ENCODE results near the gene PRKAG2. TPM values are rescaled to one million over a fixed set of nuclear protein-coding genes. Genes with fewer than 3 reads are reported as not detected.
A peak's percentile ranks its signal among the peaks of the same experiment; 100 is the strongest.
"Not testable (repeated sequence)": the region's sequence is repeated elsewhere in the genome, so short reads cannot be mapped to it uniquely, and the experiment has no call there.

PRKAG2 gene
- total RNA-seq, 1 donor from 2014 or later: 17.9 TPM

DNA sequence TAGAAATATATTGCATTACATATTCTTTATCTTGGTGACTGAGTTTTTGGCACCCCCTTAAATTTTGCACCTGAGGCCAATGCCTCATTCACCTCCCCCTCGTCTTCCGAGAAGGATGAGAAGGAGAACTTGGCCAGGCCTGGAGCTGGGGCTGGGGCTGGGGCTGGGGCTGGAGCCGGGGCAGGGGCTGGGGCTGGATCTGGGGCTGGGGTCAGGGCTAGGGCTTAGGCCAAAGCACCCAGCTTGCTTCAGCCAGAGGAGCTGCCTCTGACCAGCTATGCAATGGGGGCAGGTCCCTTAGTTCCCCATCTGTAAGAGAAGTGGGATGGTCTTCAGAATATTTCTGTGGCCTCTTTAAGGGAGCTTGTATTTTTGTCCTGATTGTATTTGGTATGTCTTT lies 3.8 kb upstream of the PRKAG2 start:
- H3K27ac Mint-ChIP-seq: no peak overlapping the region
- no peaks in the 10 kb centered on the region for H3K36me3 Mint-ChIP-seq
- no peaks in the 10 kb centered on the region for H3K9me3 Mint-ChIP-seq
- no peaks in the 10 kb centered on the region for H3K4me1 Mint-ChIP-seq (ENCODE audit: unreplicated experiment)
- TF ChIP-seq, protein P1, sequence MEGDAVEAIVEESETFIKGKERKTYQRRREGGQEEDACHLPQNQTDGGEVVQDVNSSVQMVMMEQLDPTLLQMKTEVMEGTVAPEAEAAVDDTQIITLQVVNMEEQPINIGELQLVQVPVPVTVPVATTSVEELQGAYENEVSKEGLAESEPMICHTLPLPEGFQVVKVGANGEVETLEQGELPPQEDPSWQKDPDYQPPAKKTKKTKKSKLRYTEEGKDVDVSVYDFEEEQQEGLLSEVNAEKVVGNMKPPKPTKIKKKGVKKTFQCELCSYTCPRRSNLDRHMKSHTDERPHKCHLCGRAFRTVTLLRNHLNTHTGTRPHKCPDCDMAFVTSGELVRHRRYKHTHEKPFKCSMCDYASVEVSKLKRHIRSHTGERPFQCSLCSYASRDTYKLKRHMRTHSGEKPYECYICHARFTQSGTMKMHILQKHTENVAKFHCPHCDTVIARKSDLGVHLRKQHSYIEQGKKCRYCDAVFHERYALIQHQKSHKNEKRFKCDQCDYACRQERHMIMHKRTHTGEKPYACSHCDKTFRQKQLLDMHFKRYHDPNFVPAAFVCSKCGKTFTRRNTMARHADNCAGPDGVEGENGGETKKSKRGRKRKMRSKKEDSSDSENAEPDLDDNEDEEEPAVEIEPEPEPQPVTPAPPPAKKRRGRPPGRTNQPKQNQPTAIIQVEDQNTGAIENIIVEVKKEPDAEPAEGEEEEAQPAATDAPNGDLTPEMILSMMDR (conservative IDR thresholded peaks at IDR 0.05): no peak
- no peak for DNase-seq (ENCODE audit: extremely low spot score, unreplicated experiment)
- H3K27me3 Mint-ChIP-seq: peaks cover 63% of the 10 kb centered on the region
- H3K4me3 Mint-ChIP-seq: no peak overlapping the region

DNA sequence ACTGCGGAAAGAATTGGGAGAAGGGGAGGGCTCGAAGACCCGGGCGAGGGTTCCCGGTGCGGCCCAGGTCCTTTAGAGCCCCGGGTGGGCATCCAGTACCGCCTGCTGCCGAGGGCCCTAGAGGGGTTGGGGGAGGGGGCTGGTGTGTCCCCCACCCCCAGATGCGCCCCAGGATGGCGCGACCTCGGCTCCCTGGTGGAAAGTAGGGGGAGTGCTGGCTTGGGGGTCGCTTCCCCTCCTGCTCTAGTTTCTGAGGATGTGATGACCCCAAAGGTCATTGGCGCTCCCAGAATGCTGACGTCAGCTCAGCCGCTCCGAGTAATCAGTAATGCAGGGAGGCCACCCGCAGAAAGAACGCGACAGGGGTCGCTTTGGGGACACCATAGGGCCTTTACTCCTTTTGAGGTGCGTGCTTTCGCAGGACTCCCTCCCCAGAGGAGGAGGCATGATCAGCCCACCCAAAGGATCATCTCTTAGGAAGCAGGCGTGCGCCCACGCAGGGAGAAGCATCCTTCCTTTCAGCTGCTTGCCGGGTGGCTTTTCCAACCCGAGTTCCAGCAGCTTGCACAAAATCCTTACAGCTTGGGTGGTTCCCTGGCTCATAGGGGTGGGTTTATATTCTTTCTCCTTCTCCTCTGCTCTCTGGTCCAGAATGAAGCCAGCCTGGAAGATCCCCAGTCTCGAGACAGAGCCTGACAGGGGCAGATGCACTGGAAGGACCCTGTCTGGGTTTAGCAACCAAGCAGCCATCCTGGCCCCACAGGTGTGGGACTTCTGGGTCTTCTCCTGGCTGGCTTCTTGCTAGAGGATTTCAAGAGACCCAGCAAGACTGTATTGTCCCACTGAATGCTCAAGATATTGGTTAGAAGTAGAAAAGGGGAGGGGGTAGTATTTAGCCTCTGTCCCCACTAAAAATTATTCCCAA lies 1.3 kb upstream of the PRKAG2 start:
- no peaks in the 10 kb centered on the region for H3K4me1 Mint-ChIP-seq (ENCODE audit: unreplicated experiment)
- peaks cover 44% of the 10 kb centered on the region for H3K27me3 Mint-ChIP-seq
- H3K36me3 Mint-ChIP-seq: no peaks in the 10 kb centered on the region
- peak overlapping the region; percentile 74 for H3K4me3 Mint-ChIP-seq
- H3K9me3 Mint-ChIP-seq: no peaks in the 10 kb centered on the region
- DNase-seq (ENCODE audit: extremely low spot score, unreplicated experiment): no peak
- no peak overlapping the region for H3K27ac Mint-ChIP-seq
- TF ChIP-seq, protein P1 (conservative IDR thresholded peaks at IDR 0.05): peak; percentile 36

DNA sequence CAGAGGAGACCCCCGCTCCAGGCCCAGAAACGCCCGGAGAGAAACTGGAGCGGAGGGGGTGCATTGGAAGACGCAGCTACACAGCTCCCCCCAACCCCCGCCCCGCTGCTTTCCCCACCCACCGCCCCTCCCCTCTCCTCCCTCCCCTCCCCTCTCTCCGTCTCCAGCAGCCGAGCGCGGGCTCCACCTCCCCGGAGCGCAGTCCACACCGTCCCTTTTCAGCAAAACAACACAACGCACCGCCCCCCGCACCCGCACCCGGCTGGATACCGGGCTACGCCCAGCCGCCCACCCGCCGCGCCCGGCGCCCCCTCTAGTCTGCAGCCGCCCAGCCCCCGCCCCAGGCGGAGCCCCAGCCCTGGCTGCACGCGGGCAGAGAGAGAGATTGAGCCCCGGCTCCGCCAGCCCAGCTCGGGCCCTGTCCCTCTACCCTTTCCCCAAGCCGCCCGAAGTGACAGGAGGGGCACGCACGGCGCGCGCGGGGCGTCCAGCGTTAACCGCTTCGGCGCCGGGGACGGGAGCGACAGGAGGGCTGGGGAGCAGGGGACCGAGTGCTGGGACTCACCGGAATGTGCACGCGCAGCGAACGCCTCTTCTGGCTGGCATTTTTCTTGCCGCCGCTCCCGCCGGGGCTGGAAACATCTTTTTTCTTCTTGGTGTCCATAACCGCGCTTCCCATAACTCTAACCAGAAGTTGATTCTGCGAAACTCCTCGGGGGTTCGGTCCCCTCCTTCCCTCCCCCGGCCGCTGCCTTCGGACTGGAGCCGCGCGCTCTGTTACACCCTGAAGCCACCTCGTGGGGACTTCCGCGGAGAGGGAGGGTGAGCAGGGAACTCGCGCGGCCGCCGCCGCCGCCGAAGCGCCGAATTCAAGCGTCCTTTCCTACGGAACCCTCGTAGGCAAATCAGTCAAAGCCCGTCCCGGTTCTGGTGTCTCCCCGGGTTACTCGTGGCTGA lies 695 bp downstream of the PRKAG2 start:
- Mint-ChIP-seq H3K27ac (peak overlapping the region; percentile 86), H3K36me3 (no peaks in the 10 kb centered on the region), H3K27me3 (peaks cover 31% of the 10 kb centered on the region), H3K4me3 (peak overlapping the region; percentile 92), H3K4me1 (ENCODE audit: unreplicated experiment) (no peaks in the 10 kb centered on the region), H3K9me3 (no peaks in the 10 kb centered on the region)
- DNase-seq (ENCODE audit: extremely low spot score, unreplicated experiment): peak; percentile 80
- TF ChIP-seq, protein P1 (conservative IDR thresholded peaks at IDR 0.05): no peak

DNA sequence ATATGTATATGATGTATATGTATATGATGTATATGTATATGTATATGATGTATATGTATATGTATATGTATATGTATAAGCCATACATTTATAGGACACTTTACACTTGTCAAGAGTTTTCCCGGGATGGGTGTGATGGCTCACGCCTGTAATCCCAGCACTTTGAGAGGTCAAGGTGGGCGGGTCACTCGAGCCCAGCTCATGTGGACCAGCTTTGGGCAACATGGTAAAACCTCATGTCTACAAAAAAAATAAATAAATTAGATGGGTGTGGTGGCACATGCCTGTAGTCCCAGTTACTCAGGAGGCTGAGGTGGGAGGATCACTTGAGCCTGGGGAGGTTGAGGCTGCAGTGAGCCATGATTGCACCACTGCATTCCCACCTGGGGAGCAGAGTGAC lies 2.4 kb downstream of the PRKAG2 start:
- not testable (repeated sequence) for DNase-seq (ENCODE audit: extremely low spot score, unreplicated experiment); H3K4me1 Mint-ChIP-seq (ENCODE audit: unreplicated experiment); H3K36me3 Mint-ChIP-seq; H3K9me3 Mint-ChIP-seq
- H3K27ac Mint-ChIP-seq: peak overlapping the region; percentile 86
- H3K27me3 Mint-ChIP-seq: peaks cover 21% of the 10 kb centered on the region
- H3K4me3 Mint-ChIP-seq: peak overlapping the region; percentile 92

DNA sequence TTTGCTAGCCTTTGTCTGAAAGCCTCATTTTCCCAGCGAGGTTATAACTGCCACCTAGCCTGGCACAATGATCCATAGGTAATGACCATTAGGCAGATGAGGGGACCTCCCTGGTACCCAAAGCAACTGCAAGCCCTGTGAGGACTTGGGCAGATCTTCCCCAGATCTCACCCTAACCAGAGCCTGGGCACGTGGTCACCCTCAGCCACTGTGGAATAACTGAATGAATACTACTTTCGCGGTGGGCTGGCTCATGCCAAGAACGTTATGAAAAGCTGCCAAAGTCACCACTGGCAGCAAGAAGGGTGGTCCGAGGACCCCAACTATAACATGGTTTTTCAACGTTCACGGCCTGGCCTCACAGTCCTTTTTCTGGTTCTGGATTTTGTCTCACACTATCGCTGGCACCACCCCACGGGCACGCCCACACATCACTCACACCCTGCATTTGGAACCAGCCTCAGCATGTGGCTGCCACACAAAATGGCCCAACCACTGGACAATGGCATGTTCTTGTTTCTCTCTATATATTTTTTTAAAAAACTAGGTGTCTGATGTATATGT lies 3.4 kb downstream of the PRKAG2 start:
- no peak overlapping the region for H3K4me3 Mint-ChIP-seq
- H3K9me3 Mint-ChIP-seq: no peaks in the 10 kb centered on the region
- peaks cover 11% of the 10 kb centered on the region for H3K27me3 Mint-ChIP-seq
- H3K36me3 Mint-ChIP-seq: no peaks in the 10 kb centered on the region
- no peak overlapping the region for H3K27ac Mint-ChIP-seq
- TF ChIP-seq, protein P1 (conservative IDR thresholded peaks at IDR 0.05): no peak
- DNase-seq (ENCODE audit: extremely low spot score, unreplicated experiment): no peak
- H3K4me1 Mint-ChIP-seq (ENCODE audit: unreplicated experiment): peaks cover 5% of the 10 kb centered on the region

All from type B pancreatic cell (in vitro differentiated cells).